ENCODE measurements around the gene CBFA2T2. TPM values are rescaled to one million over a fixed set of nuclear protein-coding genes. Genes with fewer than 3 reads are reported as not detected.

CBFA2T2 gene
- total RNA-seq, 3 donors from 2014 or later: 28.5 to 37.4 (median 30.3) TPM

DNA sequence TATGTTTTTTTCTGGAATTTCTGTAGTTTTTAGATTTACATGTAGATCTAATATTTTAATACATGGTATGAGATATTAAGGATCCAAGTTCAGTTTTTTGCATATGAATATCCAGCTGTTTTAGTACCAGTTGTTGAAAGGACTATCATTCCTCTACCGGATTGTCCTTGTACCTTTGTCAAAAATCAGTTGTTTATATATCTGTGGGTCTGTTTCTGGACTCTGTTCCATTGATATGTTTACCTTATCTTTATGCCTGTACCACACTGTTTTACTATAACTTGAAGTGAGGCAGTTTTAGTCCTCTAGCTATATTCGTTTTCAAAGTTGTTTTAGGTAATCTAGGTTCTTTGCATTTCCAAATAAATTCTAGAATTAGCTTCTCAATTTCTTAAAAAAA is 47.7 kb downstream of the CBFA2T2 start:
- TF ChIP-seq CTCF (IDR thresholded peaks at IDR 0.05): no peak
- no peak for ATAC-seq

GRCh38 chr20:33539129-33539528 is 49.2 kb downstream of the CBFA2T2 start:
- H3K4me1 ChIP-seq (ENCODE audit: low read depth): peaks cover 16% of the 10 kb centered on the region
- peak; percentile 47 for ATAC-seq
- no peak for TF ChIP-seq CTCF (IDR thresholded peaks at IDR 0.05)
- H3K4me3 ChIP-seq: no peak overlapping the region
- no peaks in the 10 kb centered on the region for H3K9me3 ChIP-seq
- H3K36me3 ChIP-seq (ENCODE audit: low read depth): no peaks in the 10 kb centered on the region
- intact Hi-C loops (cut with DNase I, micrococcal nuclease): no loop called here
- DNase-seq: no peak

More for the DNA sequence above, 47.7 kb downstream of the CBFA2T2 start:
- Histone ChIP-seq H3K9me3 (no peaks in the 10 kb centered on the region), H3K36me3 (ENCODE audit: low read depth) (no peaks in the 10 kb centered on the region), H3K4me1 (ENCODE audit: low read depth) (peaks cover 16% of the 10 kb centered on the region), H3K4me3 (no peak overlapping the region)
- intact Hi-C loops (cut with DNase I, micrococcal nuclease): no loop called here
- DNase-seq: no peak

DNA sequence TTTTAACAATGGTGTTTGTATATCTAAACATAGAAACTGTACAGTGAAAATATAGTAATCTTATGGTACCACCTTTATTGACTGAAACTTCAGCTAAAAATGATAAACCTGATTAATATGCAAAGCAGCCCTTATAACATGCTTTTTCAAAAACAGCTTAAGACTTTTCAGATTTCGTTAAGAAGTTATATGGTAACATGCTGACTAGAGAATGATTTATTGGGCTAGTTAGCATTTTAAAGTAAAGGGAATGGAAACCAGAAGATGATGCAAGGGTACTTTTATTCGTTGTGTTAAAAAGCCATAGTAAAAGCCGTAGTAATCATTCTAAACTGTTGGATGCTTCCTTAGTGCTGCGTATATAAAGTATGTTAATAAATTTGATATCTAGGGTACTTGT is 50.5 kb downstream of the CBFA2T2 start:
- Histone ChIP-seq H3K4me3 (no peak overlapping the region), H3K36me3 (ENCODE audit: low read depth) (no peaks in the 10 kb centered on the region), H3K4me1 (ENCODE audit: low read depth) (peaks cover 16% of the 10 kb centered on the region), H3K9me3 (no peaks in the 10 kb centered on the region)
- no peak for ATAC-seq
- DNase-seq: no peak
- no peak for TF ChIP-seq CTCF (IDR thresholded peaks at IDR 0.05)
- intact Hi-C loops (cut with DNase I, micrococcal nuclease): no loop called here

DNA sequence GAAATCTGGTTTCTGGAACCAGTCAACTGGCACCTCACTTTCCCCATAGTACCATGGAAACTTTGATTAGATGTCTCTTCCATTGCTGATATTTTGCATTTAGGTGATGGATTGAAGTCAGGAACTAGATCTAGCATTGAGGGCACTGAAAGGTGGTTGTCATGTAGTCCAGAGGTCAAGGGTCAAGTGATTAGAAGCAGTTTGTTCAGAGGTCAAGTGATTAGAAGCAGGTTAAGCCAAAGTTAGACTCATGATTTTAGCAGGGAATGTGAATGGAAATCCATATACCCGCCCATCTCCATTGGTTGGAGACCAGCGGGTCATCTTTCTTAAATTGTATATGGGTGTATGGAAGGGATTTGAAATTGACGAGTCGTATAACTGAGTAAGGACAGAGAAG is 51.2 kb downstream of the CBFA2T2 start:
- no peak for DNase-seq
- no peak for ATAC-seq
- TF ChIP-seq CTCF (IDR thresholded peaks at IDR 0.05): no peak
- Histone ChIP-seq H3K4me1 (ENCODE audit: low read depth) (peaks cover 16% of the 10 kb centered on the region), H3K4me3 (no peak overlapping the region), H3K9me3 (no peaks in the 10 kb centered on the region), H3K36me3 (ENCODE audit: low read depth) (no peaks in the 10 kb centered on the region)
- intact Hi-C loops (cut with DNase I, micrococcal nuclease): no loop called here

- DNase-seq: no peak
- H3K9me3 ChIP-seq: no peaks in the 10 kb centered on the region
- peaks cover 16% of the 10 kb centered on the region for H3K4me1 ChIP-seq (ENCODE audit: low read depth)
- ATAC-seq: no peak
- no peak overlapping the region for H3K4me3 ChIP-seq
- intact Hi-C loops (cut with DNase I, micrococcal nuclease): no loop called here
- no peak for TF ChIP-seq CTCF (IDR thresholded peaks at IDR 0.05)
- H3K36me3 ChIP-seq (ENCODE audit: low read depth): no peaks in the 10 kb centered on the region
These were observed 51.9 kb downstream of the CBFA2T2 start for GRCh38 chr20:33541797-33542196.

GRCh38 chr20:33545763-33546162 is 55.9 kb downstream of the CBFA2T2 start:
- no peaks in the 10 kb centered on the region for H3K9me3 ChIP-seq
- no peak for ATAC-seq
- intact Hi-C loops (cut with DNase I, micrococcal nuclease): no loop called here

More at GRCh38 chr20:33545763-33546162, 55.9 kb downstream of the CBFA2T2 start:
- DNase-seq: no peak
- no peak for TF ChIP-seq CTCF (IDR thresholded peaks at IDR 0.05)
- no peaks in the 10 kb centered on the region for H3K4me1 ChIP-seq (ENCODE audit: low read depth)
- no peak overlapping the region for H3K4me3 ChIP-seq
- H3K36me3 ChIP-seq (ENCODE audit: low read depth): no peaks in the 10 kb centered on the region

Data from mucosa of descending colon (tissue), 3 donors.